LNCAP (cell line): ENCODE measurements around the gene FAM184A.

Source experiments
- CTCF ChIP-seq: fragments of 450-650 bp; IDR thresholded peaks from 2 replicates; pipeline ENCODE4 v1.5.1; 2017; ENCODE audit warnings: mild to moderate bottlenecking

FAM184A gene

DNA sequence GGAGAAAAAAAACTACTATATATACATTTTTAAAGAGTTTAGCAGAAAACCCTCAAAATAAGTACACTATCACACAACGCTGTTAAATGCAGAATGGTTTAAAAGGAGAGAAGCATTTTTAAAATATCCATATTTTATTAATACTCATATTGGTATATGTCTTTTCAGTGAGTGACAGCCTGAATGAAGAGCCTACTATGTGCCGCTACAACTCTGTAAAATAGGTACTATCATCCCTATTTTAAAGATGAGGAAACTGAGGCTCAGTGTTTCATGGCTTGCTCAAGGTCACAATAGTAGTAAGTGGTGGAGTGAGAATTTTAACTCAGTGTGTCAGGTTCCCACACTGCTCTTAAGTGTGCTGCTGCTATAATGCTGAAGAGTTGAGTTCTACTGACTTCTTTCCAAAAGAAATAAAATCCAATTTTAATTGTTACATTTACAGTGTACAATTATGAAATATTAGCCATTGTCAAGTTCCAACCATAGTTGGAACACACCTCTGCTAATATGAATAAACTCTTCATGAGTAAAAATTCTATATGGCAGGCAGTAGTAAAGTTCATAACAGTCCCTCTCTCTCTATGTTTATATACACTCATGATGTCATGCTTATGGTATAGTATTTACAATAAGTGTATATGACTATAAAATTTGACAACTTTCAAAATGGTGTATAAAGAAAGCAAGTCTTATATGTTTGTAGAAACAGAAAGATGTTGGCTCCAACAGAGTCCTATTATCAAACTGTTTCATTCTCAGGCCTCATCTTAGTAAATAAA is 3.1 kb downstream of the FAM184A start:
- no peak for TF ChIP-seq CTCF

DNA sequence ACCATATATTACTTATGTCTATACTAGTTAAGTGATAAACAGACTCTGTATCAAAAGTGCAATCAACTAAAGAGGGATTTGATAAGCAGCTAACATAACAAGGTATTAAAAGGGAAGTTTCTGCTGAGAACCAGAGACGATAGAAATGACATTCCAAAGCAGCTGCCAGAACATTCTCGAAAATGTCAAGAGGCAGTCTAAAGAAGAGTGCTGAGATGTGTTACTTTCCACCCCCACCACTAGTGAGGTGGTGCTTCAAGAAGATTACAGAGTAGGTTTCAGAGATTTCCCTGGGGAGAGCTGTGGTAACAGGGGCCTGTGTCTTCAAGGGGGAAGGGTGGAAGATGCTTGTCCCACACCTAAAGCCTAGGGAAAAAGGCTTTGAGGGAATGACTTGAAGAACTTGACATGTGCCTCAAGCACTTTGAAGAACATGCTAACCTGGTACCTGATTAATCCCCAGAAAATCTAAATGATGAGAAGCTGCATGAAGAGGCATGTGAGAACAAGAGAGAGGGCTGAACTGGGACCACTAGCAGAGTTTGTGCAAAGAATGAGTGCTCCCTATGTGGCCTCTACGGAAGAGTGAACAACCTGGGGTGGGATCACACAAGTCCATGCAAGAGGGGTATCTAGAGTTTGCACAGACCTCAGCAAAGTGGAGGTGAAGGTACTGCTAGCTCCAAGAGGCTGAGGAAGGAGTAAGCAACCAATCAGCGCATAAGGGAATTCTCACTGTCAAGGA is 5.0 kb downstream of the FAM184A start:
- TF ChIP-seq CTCF = no peak

DNA sequence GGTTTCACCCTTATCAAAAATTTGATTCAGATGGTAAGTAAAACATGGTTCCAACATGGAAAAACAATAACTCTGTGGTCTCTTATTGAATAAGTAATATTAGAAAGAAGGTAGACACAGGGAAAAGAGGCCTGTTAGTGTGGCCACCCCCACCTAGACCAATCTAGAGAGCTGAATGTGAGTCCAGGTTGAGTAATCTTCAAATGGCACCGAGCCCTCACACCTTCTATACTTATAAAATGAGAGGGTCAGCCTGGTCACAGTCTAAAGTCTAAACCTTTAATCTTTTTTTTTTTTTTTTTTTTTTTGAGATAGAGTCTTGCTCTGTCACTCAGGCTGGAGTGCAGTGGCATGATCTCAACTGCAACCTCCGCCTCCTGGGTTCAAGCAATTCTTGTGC is 6.9 kb downstream of the FAM184A start:
- no peak for TF ChIP-seq CTCF

GRCh38 chr6:119067091-119067490 is 11.4 kb downstream of the FAM184A start:
- TF ChIP-seq CTCF = no peak

GRCh38 chr6:119066517-119066916 is 11.9 kb downstream of the FAM184A start:
- no peak for TF ChIP-seq CTCF

GRCh38 chr6:119065955-119066354 is 12.5 kb downstream of the FAM184A start:
- TF ChIP-seq CTCF = no peak

GRCh38 chr6:119065382-119065781 is 13.1 kb downstream of the FAM184A start:
- TF ChIP-seq CTCF = no peak
